ENCODE measurements around the gene XPO1. TPM values are rescaled to one million over a fixed set of nuclear protein-coding genes. Genes with fewer than 3 reads are reported as not detected.

Gene XPO1
- total RNA-seq, 1 donor from 2014 or later: 161 TPM

DNA sequence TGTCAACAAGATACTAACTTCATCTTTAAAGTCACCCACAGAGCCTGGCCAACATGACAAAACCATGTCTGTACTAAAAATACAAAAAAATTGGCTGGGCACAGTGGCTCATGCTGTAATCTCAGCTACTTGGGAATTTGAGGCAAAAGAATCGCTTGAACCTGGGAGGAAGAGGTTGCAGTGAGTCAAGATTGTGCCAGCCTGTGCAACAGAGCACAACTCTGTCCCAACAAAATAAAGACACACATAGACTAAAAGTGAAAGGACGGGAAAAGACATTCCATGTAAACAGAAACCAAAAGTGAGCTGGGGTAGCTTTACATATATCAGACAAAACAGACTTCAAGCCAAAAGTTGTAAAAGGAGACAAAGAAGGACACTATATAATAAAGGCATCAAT is 102.1 kb downstream of the XPO1 start:
- peak; percentile 11 for DNase-seq (ENCODE audit: low read depth)

DNA sequence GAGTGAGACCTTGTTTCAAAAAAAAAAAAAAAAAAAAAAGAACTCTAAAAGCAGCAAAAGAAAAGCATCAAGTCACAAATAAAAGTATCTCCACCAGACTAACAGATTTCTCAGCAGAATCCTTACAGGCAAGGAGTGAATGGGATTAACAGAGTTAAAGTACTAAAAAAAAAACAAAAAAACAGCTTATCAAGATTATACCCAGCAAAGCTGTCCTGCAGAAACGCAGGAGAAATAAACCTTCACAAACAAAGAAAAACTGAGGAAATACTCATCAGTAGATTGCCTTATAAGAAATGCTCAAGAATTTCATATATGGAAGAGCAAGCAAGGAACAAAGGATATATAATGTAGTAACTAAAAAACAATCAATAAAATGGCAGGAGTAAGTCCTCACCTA is 102.9 kb downstream of the XPO1 start:
- DNase-seq (ENCODE audit: low read depth): no peak

DNA sequence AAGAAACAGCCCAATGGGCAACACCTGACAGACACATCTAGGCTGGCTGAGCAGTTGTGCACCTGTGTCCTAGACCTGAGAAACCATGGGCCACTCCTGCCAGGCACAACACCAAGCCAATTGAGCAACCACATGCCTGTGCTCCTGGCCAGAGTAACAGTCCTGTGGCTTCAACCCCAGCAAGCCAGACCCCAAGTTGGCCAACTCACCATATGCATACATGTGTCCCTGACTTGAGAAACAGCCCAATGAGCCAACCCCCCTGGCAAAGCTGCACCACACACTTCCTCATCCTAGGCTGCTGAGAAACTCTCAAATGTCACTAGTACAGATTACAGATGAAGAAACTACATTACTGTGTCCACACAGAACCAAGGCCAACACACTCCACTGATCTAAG is 103.8 kb downstream of the XPO1 start:
- peak; percentile 18 for DNase-seq (ENCODE audit: low read depth)

DNA sequence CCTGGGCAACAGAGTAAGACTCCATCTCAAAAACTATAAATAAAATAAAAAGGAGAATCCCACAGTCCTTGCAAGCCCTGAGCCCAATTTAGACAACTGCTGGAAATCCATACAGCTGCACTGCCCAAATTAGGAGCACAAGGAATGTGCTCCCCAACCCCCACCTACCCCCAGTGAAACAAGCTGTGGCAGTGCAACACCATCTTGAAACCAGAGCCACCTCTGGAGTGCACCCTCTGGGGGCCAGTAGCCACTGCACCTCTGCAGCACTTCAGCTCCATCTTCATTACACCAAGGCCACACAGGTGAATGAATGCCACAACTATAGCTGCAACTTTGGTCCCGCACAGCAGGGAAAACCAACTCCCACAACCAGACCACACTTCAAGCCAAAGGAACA is 104.5 kb downstream of the XPO1 start:
- DNase-seq (ENCODE audit: low read depth): peak; percentile 69

DNA sequence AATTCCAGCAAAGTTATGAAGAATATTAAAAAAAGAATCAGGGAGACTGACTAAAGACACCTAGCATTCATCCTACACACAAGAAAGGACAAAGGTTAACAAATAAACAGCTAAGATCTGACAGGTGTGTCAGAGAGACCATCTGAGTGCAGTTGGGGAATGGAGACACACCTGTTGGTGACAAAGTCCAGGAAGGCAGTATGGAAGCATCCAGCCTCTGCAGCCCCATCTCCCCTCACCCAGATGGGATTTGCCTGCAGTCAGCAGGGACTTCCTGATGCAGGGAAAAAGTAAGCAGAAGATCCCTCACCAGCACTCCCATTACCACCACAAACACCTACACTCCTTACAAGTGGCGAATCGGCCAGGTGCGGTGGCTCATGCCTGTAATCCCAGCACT is 105.2 kb downstream of the XPO1 start:
- DNase-seq (ENCODE audit: low read depth): no peak

DNA sequence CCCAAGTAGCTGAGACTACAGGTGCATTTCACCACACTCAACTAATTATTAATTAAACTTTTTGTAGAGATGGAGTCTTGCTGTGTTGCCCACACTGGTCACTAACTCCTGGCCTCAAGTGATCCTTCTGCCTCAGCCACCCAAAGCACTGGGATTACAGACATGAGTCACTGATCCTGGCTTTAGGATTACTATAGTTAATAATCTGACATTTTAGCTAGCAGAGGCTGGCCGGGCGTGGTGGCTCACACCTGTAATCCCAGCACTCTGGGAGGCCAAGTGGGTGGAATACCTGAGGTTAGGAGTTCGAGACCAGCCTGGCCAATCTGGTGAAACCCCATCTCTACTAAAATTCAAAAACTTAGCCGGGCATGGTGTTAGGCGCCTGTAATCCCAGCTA is 106.8 kb downstream of the XPO1 start:
- DNase-seq (ENCODE audit: low read depth): no peak

Other genes with a start within 250 kb of the XPO1 start
- 76.3 and 107 TPM in 2 replicates for gene USP34, start 67.3 kb downstream of the XPO1 start, total RNA-seq